Measurements from ENCODE around the gene DMD.

DNA sequence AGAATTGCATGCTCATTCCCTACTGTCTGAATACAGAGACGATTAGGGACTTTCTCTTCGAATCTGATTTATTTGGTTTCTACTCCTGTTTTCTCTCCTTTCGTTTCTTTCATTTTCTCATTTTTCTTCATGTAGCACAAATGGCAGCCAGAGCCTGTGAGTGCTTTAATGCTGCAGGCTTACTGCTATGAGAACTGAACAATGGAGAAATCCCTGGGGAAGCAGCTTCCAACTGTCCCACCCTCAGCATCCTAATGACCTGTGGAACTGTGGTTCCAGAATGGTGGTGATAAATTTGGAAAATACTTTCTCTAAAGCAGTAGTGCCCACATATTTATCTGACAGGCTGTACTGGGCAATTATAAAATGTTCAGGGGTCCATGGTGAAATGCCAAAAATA, 930.4 kb downstream of the DMD start:
- TF ChIP-seq, protein P1, sequence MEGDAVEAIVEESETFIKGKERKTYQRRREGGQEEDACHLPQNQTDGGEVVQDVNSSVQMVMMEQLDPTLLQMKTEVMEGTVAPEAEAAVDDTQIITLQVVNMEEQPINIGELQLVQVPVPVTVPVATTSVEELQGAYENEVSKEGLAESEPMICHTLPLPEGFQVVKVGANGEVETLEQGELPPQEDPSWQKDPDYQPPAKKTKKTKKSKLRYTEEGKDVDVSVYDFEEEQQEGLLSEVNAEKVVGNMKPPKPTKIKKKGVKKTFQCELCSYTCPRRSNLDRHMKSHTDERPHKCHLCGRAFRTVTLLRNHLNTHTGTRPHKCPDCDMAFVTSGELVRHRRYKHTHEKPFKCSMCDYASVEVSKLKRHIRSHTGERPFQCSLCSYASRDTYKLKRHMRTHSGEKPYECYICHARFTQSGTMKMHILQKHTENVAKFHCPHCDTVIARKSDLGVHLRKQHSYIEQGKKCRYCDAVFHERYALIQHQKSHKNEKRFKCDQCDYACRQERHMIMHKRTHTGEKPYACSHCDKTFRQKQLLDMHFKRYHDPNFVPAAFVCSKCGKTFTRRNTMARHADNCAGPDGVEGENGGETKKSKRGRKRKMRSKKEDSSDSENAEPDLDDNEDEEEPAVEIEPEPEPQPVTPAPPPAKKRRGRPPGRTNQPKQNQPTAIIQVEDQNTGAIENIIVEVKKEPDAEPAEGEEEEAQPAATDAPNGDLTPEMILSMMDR (IDR thresholded peaks at IDR 0.05), result no peak
- TF ChIP-seq EZH2 (IDR thresholded peaks at IDR 0.05), result no peak

Data from neural progenitor cell (in vitro differentiated cells).